Endothelial cell of umbilical vein (primary cell): ENCODE results near the gene TSPAN9.

ENCODE experiments used
- EZH2 ChIP-seq: IDR thresholded peaks from 2 replicates; pipeline ENCODE4 v1.6.1; 2012; ENCODE audit warnings: borderline replicate concordance, low read depth, mild to moderate bottlenecking, moderate library complexity, low read length, inconsistent platforms; ENCODE audit not compliant: severe bottlenecking
- FOS ChIP-seq: IDR thresholded peaks from 2 replicates; pipeline ENCODE4 v1.6.1; 2011; ENCODE audit warnings: mild to moderate bottlenecking, low read length, moderate library complexity, borderline replicate concordance; ENCODE audit not compliant: insufficient read depth
- GATA2 ChIP-seq: IDR thresholded peaks from 2 replicates; pipeline ENCODE4 v1.7.0; 2011; ENCODE audit warnings: low read depth, mild to moderate bottlenecking, moderate library complexity, mixed read lengths, low read length; ENCODE audit not compliant: insufficient read length, insufficient read depth
- JUN ChIP-seq: IDR thresholded peaks from 2 replicates; pipeline ENCODE4 v1.6.1; 2011; ENCODE audit warnings: borderline replicate concordance, low read depth; ENCODE audit not compliant: insufficient read length, insufficient read depth
- MYC ChIP-seq: IDR thresholded peaks from one replicate; pipeline ENCODE4 v1.6.1; 2011; ENCODE audit warnings: mild to moderate bottlenecking, low read depth, low read length
- POLR2A ChIP-seq: IDR thresholded peaks from 2 replicates; pipeline ENCODE4 v1.6.1; 2012; ENCODE audit warnings: low read depth, mild to moderate bottlenecking, control low read depth, low read length
- POLR2AphosphoS5 ChIP-seq: IDR thresholded peaks from 2 replicates; pipeline ENCODE4 v1.6.1; 2012; ENCODE audit warnings: low read depth, mild to moderate bottlenecking, control low read depth, low read length, moderate library complexity; ENCODE audit not compliant: insufficient read depth
- TF ChIP-seq, protein P1 (sequence below), 2 donors: IDR thresholded peaks; 1 replicate in 1 of 2; 2 replicates in 1 of 2; pipeline ENCODE4 v1.5.1; 2011; ENCODE audit warnings: low read length in 2 of 2, mild to moderate bottlenecking in 2 of 2, moderate library complexity in 2 of 2, control low read depth in 1 of 2, inconsistent platforms in 1 of 2, low read depth in 1 of 2; ENCODE audit not compliant: insufficient read depth in 1 of 2; ENCODE audit errors: extremely low read depth in 1 of 2
- TF ChIP-seq, protein P2 (sequence below): IDR thresholded peaks from 2 replicates; pipeline ENCODE4 v1.6.1; 2011; ENCODE audit not compliant: insufficient read depth, insufficient read length

DNA sequence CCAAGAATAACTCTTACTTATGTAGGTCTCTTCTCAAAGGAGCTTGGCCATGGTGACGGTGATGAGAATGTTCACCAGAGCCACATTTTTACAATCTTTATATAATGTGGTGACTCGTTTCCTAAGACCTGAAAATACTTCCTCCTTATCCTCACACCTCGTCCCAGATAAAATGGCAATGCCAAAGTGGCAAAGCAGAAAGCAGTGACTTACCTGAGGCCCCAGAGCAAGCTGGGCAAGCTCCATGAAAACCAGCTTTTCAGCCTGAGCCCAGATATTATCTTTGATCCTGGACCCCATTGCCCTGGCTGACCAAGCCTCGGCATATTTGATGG lies 240.3 kb downstream of the TSPAN9 start:
- TF ChIP-seq, protein P1, sequence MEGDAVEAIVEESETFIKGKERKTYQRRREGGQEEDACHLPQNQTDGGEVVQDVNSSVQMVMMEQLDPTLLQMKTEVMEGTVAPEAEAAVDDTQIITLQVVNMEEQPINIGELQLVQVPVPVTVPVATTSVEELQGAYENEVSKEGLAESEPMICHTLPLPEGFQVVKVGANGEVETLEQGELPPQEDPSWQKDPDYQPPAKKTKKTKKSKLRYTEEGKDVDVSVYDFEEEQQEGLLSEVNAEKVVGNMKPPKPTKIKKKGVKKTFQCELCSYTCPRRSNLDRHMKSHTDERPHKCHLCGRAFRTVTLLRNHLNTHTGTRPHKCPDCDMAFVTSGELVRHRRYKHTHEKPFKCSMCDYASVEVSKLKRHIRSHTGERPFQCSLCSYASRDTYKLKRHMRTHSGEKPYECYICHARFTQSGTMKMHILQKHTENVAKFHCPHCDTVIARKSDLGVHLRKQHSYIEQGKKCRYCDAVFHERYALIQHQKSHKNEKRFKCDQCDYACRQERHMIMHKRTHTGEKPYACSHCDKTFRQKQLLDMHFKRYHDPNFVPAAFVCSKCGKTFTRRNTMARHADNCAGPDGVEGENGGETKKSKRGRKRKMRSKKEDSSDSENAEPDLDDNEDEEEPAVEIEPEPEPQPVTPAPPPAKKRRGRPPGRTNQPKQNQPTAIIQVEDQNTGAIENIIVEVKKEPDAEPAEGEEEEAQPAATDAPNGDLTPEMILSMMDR (IDR thresholded peaks at IDR 0.05; ENCODE audit: extremely low read depth in 1 of 2, insufficient read depth in 1 of 2, low read depth in 1 of 2, low read length in 2 of 2): no peak
- TF ChIP-seq EZH2 (no peak), POLR2AphosphoS5 (no peak), POLR2A (no peak), JUN (no peak), MYC (no peak), FOS (no peak), GATA2 (no peak)
- TF ChIP-seq, protein P2, sequence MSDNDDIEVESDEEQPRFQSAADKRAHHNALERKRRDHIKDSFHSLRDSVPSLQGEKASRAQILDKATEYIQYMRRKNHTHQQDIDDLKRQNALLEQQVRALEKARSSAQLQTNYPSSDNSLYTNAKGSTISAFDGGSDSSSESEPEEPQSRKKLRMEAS: no peak
